ENCODE data around the gene CYP4B1.

CYP4B1 gene

DNA sequence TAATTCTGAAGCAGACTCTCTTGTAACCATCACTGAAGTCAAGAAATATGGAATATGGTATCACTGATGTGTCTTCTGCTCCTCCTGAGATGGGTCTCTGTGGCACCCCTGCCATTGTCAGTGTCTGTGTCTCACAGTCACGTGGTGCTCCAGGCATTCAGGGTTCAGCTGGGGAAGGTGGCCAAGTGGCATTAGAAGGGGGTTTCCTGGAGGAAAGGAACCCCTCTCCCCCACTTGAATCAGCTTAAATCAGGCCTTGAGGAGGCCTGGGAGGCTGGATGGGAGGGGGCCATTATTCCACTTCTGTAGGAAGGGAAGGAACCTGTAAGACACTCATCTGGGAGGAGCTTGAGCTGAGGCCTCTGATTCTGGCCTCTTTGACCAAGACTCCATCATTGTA lies 20.5 kb downstream of the CYP4B1 start (continued):
- TF ChIP-seq, protein P1, sequence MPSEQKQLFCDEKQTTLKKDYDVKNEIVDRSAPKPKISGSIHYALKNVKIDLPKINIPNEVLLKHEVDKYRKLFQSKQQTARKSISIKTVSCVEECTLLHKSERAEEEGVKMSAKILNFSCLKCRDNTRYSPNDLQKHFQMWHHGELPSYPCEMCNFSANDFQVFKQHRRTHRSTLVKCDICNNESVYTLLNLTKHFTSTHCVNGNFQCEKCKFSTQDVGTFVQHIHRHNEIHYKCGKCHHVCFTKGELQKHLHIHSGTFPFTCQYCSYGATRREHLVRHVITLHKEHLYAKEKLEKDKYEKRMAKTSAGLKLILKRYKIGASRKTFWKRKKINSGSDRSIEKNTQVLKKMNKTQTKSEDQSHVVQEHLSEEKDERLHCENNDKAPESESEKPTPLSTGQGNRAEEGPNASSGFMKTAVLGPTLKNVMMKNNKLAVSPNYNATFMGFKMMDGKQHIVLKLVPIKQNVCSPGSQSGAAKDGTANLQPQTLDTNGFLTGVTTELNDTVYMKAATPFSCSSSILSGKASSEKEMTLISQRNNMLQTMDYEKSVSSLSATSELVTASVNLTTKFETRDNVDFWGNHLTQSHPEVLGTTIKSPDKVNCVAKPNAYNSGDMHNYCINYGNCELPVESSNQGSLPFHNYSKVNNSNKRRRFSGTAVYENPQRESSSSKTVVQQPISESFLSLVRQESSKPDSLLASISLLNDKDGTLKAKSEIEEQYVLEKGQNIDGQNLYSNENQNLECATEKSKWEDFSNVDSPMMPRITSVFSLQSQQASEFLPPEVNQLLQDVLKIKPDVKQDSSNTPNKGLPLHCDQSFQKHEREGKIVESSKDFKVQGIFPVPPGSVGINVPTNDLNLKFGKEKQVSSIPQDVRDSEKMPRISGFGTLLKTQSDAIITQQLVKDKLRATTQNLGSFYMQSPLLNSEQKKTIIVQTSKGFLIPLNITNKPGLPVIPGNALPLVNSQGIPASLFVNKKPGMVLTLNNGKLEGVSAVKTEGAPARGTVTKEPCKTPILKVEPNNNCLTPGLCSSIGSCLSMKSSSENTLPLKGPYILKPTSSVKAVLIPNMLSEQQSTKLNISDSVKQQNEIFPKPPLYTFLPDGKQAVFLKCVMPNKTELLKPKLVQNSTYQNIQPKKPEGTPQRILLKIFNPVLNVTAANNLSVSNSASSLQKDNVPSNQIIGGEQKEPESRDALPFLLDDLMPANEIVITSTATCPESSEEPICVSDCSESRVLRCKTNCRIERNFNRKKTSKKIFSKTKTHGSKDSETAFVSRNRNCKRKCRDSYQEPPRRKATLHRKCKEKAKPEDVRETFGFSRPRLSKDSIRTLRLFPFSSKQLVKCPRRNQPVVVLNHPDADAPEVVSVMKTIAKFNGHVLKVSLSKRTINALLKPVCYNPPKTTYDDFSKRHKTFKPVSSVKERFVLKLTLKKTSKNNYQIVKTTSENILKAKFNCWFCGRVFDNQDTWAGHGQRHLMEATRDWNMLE (tag by site-specific recombination; conservative IDR thresholded peaks at IDR 0.05; ENCODE audit: low read depth), result no peak

DNA sequence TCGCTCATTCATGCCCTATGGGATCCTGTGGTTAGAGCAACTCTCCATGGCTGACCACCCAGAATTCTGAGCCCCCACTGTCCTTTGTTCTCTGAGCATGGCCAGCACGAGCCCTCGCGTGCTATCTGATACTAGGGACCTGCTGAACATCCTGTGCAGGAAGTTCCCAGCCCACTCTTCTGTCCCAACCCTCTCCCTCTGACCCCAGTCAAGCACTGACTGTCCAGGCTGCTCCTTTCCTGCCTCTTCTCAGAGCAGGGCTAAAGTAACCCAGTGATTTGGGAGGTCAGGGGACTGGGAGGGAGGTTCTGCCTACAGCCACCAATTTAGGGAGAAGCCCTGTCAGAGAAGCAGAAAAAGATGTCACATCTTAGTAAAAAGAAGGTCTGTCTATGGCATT lies 21.2 kb downstream of the CYP4B1 start:
- POLR2A ChIA-PET, result no interaction called here
- Histone ChIP-seq H3K9me3 (ENCODE audit: control insufficient read depth, insufficient read depth, low read depth, low read length) (no peaks in the 10 kb centered on the region), H3K36me3 (ENCODE audit: control insufficient read depth in 2 of 2, insufficient read depth in 1 of 2, low read length in 2 of 2) (no peaks in the 10 kb centered on the region), H3K27ac (ENCODE audit: extremely low read depth, low read depth, low read length) (no peak overlapping the region), H3K4me3 (ENCODE audit: low read depth, low read length) (no peak overlapping the region), H3K4me1 (ENCODE audit: control insufficient read depth, insufficient read depth, low read length) (no peaks in the 10 kb centered on the region)
- CTCF ChIA-PET, result no interaction called here
- TF ChIP-seq ZNF521 (tag by site-specific recombination; IDR thresholded peaks at IDR 0.05) (no peak), ZNF658 (tag by site-specific recombination; IDR thresholded peaks at IDR 0.05) (no peak), HOXD13 (CRISPR knock-in tag; IDR thresholded peaks at IDR 0.05; ENCODE audit: borderline replicate concordance) (no peak), ZIC2 (tag by site-specific recombination; IDR thresholded peaks at IDR 0.05) (no peak), ZNF76 (tag by site-specific recombination; IDR thresholded peaks at IDR 0.05; ENCODE audit: borderline replicate concordance, low read depth) (no peak), ZBTB6 (tag by site-specific recombination; IDR thresholded peaks at IDR 0.05) (no peak), SP7 (tag by site-specific recombination; IDR thresholded peaks at IDR 0.05) (no peak), ZNF785 (tag by site-specific recombination; IDR thresholded peaks at IDR 0.05) (no peak), ZNF112 (tag by site-specific recombination; IDR thresholded peaks at IDR 0.05) (no peak), ZNF623 (tag by site-specific recombination; IDR thresholded peaks at IDR 0.05) (no peak), ZNF585B (tag by site-specific recombination; IDR thresholded peaks at IDR 0.05) (no peak), ZNF221 (tag by site-specific recombination; IDR thresholded peaks at IDR 0.05; ENCODE audit: borderline replicate concordance) (no peak), ZBTB21 (tag by site-specific recombination; IDR thresholded peaks at IDR 0.05) (no peak)
- TF ChIP-seq, protein P2, sequence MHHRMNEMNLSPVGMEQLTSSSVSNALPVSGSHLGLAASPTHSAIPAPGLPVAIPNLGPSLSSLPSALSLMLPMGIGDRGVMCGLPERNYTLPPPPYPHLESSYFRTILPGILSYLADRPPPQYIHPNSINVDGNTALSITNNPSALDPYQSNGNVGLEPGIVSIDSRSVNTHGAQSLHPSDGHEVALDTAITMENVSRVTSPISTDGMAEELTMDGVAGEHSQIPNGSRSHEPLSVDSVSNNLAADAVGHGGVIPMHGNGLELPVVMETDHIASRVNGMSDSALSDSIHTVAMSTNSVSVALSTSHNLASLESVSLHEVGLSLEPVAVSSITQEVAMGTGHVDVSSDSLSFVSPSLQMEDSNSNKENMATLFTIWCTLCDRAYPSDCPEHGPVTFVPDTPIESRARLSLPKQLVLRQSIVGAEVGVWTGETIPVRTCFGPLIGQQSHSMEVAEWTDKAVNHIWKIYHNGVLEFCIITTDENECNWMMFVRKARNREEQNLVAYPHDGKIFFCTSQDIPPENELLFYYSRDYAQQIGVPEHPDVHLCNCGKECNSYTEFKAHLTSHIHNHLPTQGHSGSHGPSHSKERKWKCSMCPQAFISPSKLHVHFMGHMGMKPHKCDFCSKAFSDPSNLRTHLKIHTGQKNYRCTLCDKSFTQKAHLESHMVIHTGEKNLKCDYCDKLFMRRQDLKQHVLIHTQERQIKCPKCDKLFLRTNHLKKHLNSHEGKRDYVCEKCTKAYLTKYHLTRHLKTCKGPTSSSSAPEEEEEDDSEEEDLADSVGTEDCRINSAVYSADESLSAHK (tag by site-specific recombination; IDR thresholded peaks at IDR 0.05), result no peak
- TF ChIP-seq, protein P3, sequence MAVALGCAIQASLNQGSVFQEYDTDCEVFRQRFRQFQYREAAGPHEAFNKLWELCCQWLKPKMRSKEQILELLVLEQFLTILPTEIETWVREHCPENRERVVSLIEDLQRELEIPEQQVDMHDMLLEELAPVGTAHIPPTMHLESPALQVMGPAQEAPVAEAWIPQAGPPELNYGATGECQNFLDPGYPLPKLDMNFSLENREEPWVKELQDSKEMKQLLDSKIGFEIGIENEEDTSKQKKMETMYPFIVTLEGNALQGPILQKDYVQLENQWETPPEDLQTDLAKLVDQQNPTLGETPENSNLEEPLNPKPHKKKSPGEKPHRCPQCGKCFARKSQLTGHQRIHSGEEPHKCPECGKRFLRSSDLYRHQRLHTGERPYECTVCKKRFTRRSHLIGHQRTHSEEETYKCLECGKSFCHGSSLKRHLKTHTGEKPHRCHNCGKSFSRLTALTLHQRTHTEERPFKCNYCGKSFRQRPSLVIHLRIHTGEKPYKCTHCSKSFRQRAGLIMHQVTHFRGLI (tag by site-specific recombination; IDR thresholded peaks at IDR 0.05), result no peak
- TF ChIP-seq, protein P4, sequence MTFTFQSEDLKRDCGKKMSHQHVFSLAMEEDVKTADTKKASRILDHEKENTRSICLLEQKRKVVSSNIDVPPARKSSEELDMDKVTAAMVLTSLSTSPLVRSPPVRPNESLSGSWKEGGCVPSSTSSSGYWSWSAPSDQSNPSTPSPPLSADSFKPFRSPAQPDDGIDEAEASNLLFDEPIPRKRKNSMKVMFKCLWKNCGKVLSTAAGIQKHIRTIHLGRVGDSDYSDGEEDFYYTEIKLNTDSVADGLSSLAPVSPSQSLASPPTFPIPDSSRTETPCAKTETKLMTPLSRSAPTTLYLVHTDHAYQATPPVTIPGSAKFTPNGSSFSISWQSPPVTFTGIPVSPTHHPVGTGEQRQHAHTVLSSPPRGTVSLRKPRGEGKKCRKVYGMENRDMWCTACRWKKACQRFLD (tag by site-specific recombination; IDR thresholded peaks at IDR 0.05), result no peak
- TF ChIP-seq, protein P1 (tag by site-specific recombination; conservative IDR thresholded peaks at IDR 0.05; ENCODE audit: low read depth), result no peak

Data from HEK293 (cell line).